ENCODE data around the gene SLC9A7. TPM values are rescaled to one million over a fixed set of nuclear protein-coding genes. Genes with fewer than 3 reads are reported as not detected.
A peak's percentile ranks its signal among the peaks of the same experiment; 100 is the strongest.
"Not testable (repeated sequence)": the region's sequence is repeated elsewhere in the genome, so short reads cannot be mapped to it uniquely, and the experiment has no call there.

SLC9A7 gene
- 1.6 and 10.6 TPM in 2 replicates for total RNA-seq (2014; rRNA removed; shearing (Covaris generic); ENCODE audit: low replicate concordance)

DNA sequence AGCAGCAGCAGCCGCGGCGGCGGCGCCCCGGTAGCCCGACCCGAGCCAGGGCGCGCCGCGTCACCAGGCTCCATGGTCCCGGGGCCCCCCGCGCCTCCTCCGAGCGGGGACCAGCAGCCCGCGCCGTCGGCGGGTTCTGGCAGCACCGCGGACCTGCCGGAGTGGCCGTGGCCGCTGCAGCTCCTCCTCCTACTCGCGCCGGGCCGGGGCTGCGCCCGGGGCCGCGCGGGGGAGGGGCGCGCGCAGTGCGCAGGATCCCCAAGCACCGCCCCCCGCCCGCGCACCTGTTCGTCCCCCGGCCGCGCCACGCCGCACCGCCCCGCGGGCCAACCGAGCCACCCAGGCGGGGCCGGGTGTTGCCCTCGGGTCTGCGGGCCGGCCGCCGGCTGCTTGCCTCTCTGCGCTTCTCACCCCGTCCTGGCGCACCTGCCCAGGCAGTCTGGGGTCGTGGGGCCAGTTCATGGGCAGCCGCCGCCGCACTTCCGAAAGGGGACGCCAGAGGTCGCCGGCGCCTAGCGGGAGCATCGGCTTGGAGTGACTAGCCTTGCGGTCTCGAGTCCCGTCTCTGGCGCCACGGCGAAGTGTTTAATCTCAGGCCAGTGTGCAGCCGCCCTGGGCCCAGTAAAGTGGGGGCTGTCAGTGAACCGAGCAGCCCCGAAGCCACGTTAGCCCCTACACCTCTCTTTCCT, at the start of gene SLC9A7:
Gene SLC9A7 (minus strand): TSS at position 163 of the 689 bp plus-strand sequence. CDS start 89 bp downstream, at position 74.
- in situ Hi-C loops (cut with HindIII; ENCODE audit: low pct_unique_long_range_greater_than_20kb, low sequenced_read_pairs), result no loop called here
- peak; percentile 75 for DNase-seq (ENCODE audit: low read depth)

DNA sequence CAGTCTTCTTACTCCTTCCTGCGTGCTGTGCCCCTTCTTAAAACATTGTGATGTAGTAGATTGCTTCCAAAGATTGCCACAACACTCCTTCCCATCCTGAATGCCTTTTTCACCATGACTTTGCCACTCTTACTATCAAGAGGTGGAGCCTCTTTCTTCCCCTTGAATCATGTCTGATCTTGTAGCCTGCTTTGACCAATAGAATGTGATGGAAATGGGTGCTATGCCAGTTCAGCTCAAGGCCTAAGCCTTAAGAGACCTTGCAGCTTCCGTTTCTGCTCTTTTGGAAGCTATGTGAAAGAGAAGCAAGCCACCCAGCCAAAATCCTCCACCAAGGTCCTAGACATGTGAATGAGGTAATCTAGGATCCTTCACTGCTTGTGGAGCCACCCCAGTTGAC, 46.4 kb upstream of the SLC9A7 start:
- DNase-seq (ENCODE audit: low read depth), result no peak

DNA sequence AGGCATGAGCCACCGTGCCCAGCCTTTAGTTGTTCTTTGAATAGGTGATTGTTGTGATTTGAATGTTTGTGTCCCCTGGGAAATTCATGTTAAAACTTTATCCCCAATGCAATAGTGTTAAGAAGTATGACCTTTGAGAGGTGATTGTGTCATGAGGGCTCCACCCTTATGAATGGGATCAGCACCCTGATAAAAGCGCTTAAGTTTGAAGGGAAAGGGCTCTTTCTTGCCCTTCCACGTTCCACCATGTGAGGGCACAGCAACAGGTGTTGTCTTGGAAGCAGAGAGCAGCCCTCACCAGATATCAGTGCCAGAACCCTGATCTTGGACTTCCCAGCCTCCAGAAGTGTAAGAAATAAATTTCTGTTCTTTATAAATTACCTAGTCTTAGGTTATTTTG, 44.2 kb upstream of the SLC9A7 start:
- no peak for DNase-seq (ENCODE audit: low read depth)
- in situ Hi-C loops (cut with HindIII; ENCODE audit: low pct_unique_long_range_greater_than_20kb, low sequenced_read_pairs), result no loop called here

More for the DNA sequence above, 46.4 kb upstream of the SLC9A7 start:
- in situ Hi-C loops (cut with HindIII; ENCODE audit: low pct_unique_long_range_greater_than_20kb, low sequenced_read_pairs), result no loop called here

DNA sequence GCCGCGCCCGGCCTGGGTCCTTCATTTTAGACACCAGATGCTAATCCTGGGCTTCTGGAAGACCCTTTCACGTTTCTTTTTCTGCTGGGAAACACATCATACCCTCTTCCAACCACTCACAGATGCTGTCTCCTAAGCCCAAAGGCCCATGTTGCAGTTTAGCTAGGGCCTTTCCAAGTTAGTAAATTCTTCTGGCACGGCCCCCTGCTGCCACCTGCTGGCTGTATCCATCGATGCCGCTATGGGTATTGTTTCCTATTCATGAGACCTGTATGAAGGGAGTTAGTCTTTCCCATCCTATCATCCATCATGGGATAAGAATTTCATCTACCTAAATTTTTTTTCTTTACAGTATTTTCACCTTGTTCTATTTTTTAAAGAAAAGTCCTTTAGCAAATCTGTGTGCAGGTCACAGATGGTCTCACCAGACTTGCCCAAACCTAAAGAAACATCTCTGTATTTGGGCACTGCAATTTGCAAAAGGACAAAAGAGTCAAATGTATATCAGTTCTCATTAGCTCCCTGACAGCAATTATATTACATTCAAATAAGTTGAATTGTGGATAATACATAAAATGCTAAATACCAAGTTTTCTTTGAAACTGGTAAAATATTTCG, 37.8 kb upstream of the SLC9A7 start:
- in situ Hi-C loops (cut with HindIII; ENCODE audit: low pct_unique_long_range_greater_than_20kb, low sequenced_read_pairs), result no loop called here
- peak; percentile 61 for DNase-seq (ENCODE audit: low read depth)

DNA sequence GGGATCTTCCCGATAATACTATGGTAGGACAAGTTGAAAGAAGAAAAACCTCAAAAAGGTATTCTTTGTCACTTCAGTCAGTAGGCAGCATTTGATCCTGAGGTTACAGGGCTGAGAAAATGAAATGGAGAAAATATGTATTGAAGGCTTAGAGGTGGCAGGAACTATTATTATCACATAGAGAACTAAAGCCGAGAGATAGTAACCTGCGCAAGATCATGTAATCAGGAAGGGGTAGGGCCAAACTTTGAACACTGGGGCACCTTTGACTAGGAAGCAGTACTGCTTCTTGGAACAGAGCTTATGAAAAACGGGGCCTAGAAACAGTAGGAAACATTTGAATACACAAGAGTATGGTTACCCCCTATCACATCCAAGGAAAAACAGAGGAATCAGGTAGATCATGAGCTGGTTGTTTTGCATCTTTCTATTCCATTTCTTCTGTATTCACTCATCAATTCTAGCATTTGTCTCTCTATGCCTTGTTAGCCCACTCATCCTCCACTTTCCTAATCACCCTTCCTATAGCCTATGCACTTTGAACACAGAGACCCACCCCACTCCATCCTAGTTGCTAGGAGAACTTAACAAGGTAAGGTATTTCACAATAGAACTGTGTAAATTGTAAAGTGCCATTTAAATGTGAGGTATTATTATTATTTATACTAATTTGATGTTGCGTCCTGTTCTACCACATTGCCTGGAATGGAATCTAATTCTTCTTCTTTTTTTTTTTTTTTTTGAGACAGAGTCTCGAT, 34.6 kb upstream of the SLC9A7 start:
- in situ Hi-C loops (cut with HindIII; ENCODE audit: low pct_unique_long_range_greater_than_20kb, low sequenced_read_pairs), result no loop called here
- no peak for DNase-seq (ENCODE audit: low read depth)

DNA sequence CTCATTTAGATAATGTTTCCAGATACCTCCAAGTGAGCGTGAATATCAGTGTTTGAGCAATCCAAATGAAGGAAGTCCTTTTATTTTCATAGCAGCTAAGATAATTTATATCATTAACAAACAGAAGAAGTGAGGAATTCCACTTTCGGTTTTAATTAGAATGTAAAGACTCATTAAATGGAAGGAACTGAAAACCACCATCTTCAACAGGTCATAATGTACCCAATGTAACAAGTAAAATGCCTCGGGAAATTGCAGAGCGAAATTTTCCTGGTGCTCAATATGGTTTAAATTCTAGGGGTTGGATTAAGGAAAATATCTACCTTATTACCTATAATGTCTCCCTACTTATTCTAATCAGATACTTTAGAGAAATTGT, 33.9 kb upstream of the SLC9A7 start:
- DNase-seq (ENCODE audit: low read depth), result no peak
- in situ Hi-C loops (cut with HindIII; ENCODE audit: low pct_unique_long_range_greater_than_20kb, low sequenced_read_pairs), result no loop called here

DNA sequence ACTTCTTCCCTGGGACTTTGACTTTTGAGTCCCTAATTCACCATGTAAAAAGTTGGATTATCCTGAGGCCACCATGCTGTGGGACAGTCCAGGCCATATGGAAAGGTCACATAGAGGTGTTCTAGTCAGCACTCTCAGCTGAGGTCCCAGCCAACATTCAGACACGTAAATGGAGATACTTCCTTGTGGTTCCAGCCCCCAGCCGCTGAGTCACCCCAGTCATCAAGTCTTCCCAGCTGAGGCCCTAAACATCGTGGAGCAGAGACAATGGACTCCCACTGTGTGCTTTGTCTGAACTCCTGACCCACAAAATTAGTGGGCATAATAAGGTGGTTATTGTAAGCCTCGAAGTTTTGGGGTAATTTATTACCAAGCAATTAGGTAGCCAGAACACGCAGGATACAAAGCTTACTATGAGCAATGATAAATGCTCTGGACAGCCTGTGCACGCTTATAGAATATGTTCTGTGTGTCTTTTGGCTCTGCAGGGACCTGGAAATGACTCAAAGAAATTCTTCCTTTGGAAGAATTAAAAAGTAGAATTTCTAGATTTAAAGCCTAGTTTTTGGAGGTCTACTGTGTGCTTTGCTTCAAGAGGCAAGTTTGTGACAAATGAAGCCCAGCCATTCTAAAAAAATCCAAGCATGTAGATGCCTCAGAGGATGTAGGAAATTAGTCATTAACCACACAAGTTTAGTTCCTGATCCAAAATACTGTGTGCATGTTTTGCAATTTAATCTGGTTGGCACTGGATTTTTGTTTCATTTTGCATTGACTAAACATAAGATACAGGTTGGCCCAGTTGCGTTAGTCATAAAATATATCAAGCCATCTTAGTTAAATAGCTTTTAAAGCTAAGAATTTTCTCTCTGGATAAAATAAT, 33.2 kb upstream of the SLC9A7 start:
- in situ Hi-C loops (cut with HindIII; ENCODE audit: low pct_unique_long_range_greater_than_20kb, low sequenced_read_pairs), result no loop called here
- DNase-seq (ENCODE audit: low read depth), result peak; percentile 61

DNA sequence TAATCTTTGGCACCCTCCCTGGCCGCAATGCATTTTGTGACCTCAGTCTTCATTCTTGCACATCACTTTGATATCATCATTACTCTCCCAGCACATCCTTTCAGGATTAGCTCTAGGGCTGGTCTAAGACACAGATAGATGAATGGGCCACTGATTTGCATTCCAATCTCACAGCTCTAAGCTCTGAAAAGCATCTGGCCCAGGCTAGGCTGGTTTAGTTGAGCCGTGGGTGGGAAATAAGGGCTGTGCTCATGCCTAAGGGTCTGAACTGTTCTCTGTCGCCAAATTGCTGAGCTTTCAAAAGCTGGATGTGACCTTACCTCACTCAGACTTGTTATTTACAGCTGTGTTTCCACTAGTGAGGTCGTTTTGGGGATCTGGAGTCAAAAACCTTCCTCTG, 30.0 kb upstream of the SLC9A7 start:
- in situ Hi-C loops (cut with HindIII; ENCODE audit: low pct_unique_long_range_greater_than_20kb, low sequenced_read_pairs), result no loop called here
- DNase-seq (ENCODE audit: low read depth), result no peak

DNA sequence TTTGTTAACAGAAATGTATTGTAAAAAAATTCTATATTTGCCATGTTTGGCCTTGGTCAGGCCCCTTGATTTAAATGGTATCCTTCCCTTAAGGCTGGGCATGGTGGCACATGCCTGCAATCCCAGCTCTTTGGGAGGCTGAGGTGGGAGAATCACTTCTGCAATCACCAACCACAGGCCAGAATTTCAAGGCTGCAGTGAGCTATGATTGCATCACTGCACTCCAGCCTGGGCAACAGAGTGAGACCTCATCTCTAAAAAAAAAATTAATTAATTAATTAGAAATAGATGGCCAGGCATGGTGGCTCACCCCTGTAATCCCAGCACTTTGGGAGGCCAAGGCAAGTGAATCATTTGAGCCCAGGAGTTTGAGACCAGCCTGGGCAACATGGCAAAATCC, 25.5 kb upstream of the SLC9A7 start:
- in situ Hi-C loops (cut with HindIII; ENCODE audit: low pct_unique_long_range_greater_than_20kb, low sequenced_read_pairs), result not testable (repeated sequence)

DNA sequence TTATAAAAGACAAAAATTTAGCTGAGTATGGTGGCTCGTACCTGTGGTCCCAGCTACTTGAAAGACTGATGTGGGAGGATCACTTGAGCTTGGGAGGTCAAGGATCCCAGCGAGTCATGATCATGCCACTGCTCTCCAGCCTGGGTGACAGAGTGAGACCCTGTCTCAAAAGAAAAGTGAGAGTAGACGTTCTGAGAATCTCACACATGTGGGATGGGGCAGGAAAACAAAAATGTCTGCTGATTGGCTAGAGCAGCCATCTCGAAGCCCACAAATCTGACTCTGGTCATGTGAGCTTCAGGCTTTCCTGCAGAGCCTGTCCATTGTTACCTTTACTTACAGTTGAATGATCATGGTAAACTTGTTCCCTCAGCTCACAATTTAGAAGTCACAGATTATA, 23.1 kb upstream of the SLC9A7 start:
- DNase-seq (ENCODE audit: low read depth), result no peak
- in situ Hi-C loops (cut with HindIII; ENCODE audit: low pct_unique_long_range_greater_than_20kb, low sequenced_read_pairs), result no loop called here

More for the DNA sequence above, 25.5 kb upstream of the SLC9A7 start:
- not testable (repeated sequence) for DNase-seq (ENCODE audit: low read depth)

DNA sequence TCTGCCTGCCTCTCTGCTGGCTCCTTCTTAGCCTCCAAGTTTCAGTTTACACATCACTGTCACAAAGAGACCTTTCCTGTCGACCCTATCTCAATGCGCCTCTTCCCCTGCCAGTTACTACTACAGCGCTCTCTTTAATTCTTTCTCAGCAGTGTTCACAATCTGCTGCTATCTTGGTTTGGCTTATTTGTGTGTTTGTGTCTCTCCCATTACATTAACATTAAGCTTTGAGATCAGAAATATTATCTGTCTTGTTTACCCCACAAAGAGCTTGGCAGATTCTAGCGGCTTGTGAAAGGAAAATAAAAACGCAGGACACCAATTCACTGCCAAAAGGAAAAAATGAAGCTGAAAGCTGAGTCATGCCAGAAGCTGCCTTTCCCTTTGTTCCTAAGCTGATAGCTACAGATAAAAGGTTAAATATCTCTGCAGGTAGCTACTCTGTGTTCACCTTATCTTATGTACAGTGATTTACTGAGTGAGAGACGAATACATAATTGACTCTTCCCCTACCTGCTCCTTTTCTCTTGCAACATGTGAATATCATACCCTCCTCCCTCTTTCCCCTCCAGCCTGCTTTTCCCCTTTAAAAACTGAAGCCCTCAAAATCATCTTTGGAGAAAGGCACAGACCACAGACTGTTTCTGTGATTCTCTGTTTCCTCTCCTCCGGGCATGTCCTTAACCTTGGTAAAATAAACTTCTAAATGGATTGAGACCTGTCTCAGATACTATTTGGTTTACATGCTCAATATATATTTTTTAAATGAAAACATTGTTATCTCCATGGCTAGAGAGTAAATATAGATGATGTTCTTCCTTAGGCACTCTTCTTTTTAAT, 19.3 kb upstream of the SLC9A7 start:
- in situ Hi-C loops (cut with HindIII; ENCODE audit: low pct_unique_long_range_greater_than_20kb, low sequenced_read_pairs), result no loop called here
- no peak for DNase-seq (ENCODE audit: low read depth)

DNA sequence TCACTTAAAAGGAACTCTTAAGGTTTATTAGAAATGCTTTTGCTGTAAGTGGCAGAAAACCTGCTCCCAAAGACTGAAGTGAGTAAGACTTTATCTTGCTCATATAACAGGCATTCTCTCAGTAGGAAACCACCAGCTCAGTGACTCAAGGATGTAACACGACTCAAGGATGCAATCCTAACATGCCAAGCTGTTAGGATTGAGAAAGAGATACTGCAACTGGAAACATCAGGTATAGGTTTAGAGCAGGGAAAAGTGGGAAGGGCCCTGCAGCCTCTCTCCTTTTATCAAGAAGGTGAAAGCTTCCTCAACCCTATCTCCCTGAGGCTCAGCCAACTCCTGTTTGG, 11.9 kb upstream of the SLC9A7 start:
- no peak for DNase-seq (ENCODE audit: low read depth)
- in situ Hi-C loops (cut with HindIII; ENCODE audit: low pct_unique_long_range_greater_than_20kb, low sequenced_read_pairs), result no loop called here

DNA sequence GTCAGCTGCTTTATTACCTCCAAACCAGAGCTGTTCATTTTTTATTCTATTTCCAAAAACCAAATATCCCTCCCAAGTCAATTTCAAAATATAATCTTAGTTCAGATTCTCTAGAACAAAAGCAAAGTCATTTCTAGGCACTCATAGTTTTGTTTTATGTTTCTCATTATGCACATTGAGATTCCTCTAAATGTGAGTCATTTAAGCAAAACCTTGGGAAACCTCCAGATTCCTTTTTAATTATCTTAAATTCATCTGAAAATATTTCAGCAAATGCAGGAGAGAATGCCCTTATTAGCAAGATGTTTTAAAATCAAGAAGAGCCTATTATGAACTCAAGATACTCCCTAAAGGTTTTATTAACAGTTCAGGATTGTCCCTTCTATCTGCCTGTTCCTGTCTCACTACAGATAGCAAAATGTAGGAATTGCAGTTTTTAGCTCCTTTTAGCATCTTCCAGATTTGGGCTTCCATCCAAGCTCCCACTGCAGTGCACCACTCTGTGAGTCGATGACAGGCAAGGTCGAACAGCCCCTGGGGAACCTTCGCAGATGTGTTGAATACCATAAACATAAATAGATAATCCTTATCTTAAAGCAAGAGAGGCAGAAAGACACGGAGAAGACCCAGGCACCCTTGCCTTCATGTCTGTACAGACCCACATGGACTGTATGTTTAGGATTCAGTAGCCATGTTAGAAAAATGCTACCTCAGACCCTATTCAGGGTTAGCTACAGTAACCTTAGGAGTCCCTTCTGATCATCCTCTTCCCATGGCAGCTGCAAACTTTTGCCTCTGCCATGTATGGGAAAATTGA, 11.3 kb upstream of the SLC9A7 start:
- DNase-seq (ENCODE audit: low read depth), result no peak

DNA sequence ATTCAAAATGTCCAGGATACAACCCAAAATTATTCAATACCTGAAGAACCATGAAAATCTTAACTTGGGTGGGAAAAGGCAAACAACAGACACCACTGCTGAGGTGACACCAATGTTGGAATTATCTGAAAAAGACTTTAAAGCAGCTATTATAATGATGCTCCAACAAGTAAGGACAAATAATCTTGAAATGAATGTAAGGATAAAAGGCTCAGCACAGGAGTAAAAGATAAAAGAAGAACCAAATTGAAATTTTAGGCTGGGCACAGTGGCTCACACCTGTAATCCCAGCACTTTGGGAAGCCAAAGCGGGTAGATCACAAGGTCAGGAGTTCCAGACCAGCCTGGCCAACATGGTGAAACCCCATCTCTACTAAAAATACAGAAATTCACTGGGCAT, 4.0 kb upstream of the SLC9A7 start:
- in situ Hi-C loops (cut with HindIII; ENCODE audit: low pct_unique_long_range_greater_than_20kb, low sequenced_read_pairs), result no loop called here
- no peak for DNase-seq (ENCODE audit: low read depth)

More for the DNA sequence above, 11.3 kb upstream of the SLC9A7 start:
- in situ Hi-C loops (cut with HindIII; ENCODE audit: low pct_unique_long_range_greater_than_20kb, low sequenced_read_pairs), result no loop called here

DNA sequence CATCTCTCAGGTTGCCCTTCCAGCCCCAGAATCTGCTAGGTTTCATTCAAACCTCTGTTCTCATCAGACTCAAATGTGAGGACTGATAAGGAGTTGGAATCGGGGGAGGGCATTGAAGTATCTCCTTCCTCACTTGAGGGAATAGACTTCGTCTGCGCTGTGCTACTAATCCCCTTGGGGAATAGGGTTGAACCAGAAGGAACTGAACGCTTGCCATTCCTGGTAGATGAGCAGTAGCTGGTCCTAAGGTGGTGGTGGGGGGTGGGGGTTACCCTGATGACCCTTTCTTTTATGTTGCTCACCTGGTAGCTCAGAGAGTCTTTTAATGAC, 692 bp upstream of the SLC9A7 start:
- in situ Hi-C loops (cut with HindIII; ENCODE audit: low pct_unique_long_range_greater_than_20kb, low sequenced_read_pairs), result no loop called here
- DNase-seq (ENCODE audit: low read depth), result no peak

DNA sequence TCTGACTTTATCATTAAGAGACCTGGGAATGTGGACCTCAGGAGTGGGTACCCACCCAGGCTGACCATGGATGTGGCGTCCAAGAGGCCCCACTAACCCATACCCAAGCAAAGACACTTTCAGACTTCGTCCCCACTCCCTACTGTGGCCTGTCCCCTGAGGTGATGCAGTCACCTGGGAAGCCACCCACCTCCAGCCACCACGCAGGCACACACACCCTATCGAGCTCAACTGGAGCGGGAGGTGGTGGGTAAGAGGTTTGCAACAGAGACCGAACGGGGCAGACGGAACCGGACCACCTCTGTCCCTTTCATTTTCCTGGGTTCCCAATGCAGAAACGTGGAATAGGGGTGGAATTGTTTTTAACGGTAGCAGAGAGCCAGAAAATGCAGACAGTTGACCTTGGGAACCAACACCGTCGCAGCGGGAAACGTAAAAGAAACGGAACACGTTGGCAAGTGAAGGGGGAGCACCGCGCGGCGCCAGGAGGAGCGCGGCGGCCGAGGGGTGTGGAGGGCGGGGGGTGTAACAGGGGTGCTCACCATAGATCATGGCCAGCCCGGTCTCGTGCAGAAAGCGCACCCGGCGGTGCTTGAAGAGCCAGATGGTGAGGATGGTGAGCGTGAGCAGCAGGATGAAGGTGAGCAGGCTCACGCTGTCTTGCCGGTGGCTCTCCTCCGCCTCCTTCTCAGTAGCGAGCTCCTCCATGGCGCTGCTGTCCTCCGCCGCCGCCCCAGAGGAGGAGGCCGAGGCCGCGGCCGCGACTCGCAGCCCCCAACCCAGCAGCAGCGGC, 559 bp downstream of the SLC9A7 start:
- in situ Hi-C loops (cut with HindIII; ENCODE audit: low pct_unique_long_range_greater_than_20kb, low sequenced_read_pairs), result no loop called here
- DNase-seq (ENCODE audit: low read depth), result no peak
